H9 (cell line): ENCODE data around the gene MOCS2. TPM values are rescaled to one million over a fixed set of nuclear protein-coding genes. Genes with fewer than 3 reads are reported as not detected.

Experiments used
- DNase-seq: peaks from one replicate; pipeline ENCODE4 v3.0.0-alpha.2; 2017
- H2AFZ ChIP-seq: one replicate; pipeline ENCODE4 v1.6.1; 2013; ENCODE audit warnings: mild to moderate bottlenecking, low read length, control low read depth, moderate library complexity
- H2AK5ac ChIP-seq: 2 replicates; pipeline ENCODE4 v1.6.1; 2013; ENCODE audit warnings: low read length, control low read depth, mixed read lengths; ENCODE audit not compliant: insufficient read length
- H2BK120ac ChIP-seq: one replicate; pipeline ENCODE4 v1.6.1; 2013; ENCODE audit warnings: low read depth, mild to moderate bottlenecking, low read length, control low read depth, inconsistent platforms; ENCODE audit not compliant: poor library complexity, severe bottlenecking
- H2BK12ac ChIP-seq: 2 replicates; pipeline ENCODE4 v1.6.1; 2013; ENCODE audit warnings: low read length, control low read depth, mixed read lengths, low read depth; ENCODE audit not compliant: insufficient read length
- H2BK15ac ChIP-seq: 2 replicates; pipeline ENCODE4 v1.6.1; 2013; ENCODE audit warnings: low read depth, low read length, control low read depth
- H2BK20ac ChIP-seq: one replicate; pipeline ENCODE4 v1.6.1; 2013; ENCODE audit warnings: low read depth, mild to moderate bottlenecking, low read length, control low read depth, inconsistent platforms; ENCODE audit not compliant: poor library complexity, severe bottlenecking
- H2BK5ac ChIP-seq: 2 replicates; pipeline ENCODE4 v1.6.1; 2013; ENCODE audit warnings: low read length, control low read depth, mixed read lengths; ENCODE audit not compliant: insufficient read length
- H3K14ac ChIP-seq: 2 replicates; pipeline ENCODE4 v1.6.1; 2013; ENCODE audit warnings: low read length, control low read depth; ENCODE audit not compliant: insufficient read depth
- H3K18ac ChIP-seq: 2 replicates; pipeline ENCODE4 v1.6.1; 2013; ENCODE audit warnings: low read depth, mild to moderate bottlenecking, mixed read lengths, low read length, control low read depth; ENCODE audit not compliant: insufficient read length
- H3K23ac ChIP-seq: 2 replicates; pipeline ENCODE4 v1.6.1; 2013; ENCODE audit warnings: low read length, control low read depth, mixed read lengths, low read depth; ENCODE audit not compliant: insufficient read length
- H3K23me2 ChIP-seq: 2 replicates; pipeline ENCODE4 v1.6.1; 2013; ENCODE audit warnings: low read depth, mild to moderate bottlenecking, mixed read lengths, low read length, control low read depth; ENCODE audit not compliant: insufficient read length, poor library complexity, severe bottlenecking
- H3K27ac ChIP-seq: 2 replicates; pipeline ENCODE4 v1.5.1; 2013; ENCODE audit warnings: low read length, control low read depth, mixed read lengths, low read depth; ENCODE audit not compliant: insufficient read length
- H3K27me3 ChIP-seq: 2 replicates; pipeline ENCODE4 v1.6.1; 2013; ENCODE audit warnings: low read length, control low read depth, inconsistent platforms; ENCODE audit not compliant: insufficient read depth
- H3K4ac ChIP-seq: 2 replicates; pipeline ENCODE4 v1.6.1; 2013; ENCODE audit warnings: low read depth, mild to moderate bottlenecking, control low read depth, inconsistent platforms, low read length, moderate library complexity
- H3K4me1 ChIP-seq: 2 replicates; pipeline ENCODE4 v1.6.1; 2013; ENCODE audit warnings: low read length, control low read depth, inconsistent platforms; ENCODE audit not compliant: insufficient read depth
- H3K4me2 ChIP-seq: 2 replicates; pipeline ENCODE4 v1.6.1; 2013; ENCODE audit warnings: low read length, control low read depth, mixed read lengths; ENCODE audit not compliant: insufficient read length, insufficient read depth
- H3K56ac ChIP-seq: 2 replicates; pipeline ENCODE4 v1.6.1; 2013; ENCODE audit warnings: low read depth, mild to moderate bottlenecking, mixed read lengths, low read length, control low read depth; ENCODE audit not compliant: insufficient read length
- H3K79me1 ChIP-seq: 2 replicates; pipeline ENCODE4 v1.6.1; 2013; ENCODE audit warnings: low read depth, mild to moderate bottlenecking, moderate library complexity, low read length, control low read depth, inconsistent platforms; ENCODE audit not compliant: insufficient read depth, poor library complexity, severe bottlenecking
- H3K79me2 ChIP-seq: 2 replicates; pipeline ENCODE4 v1.6.1; 2013; ENCODE audit warnings: low read length, control low read depth, inconsistent platforms; ENCODE audit not compliant: insufficient read depth
- H3K9ac ChIP-seq: 2 replicates; pipeline ENCODE4 v1.6.1; 2013; ENCODE audit warnings: low read length, control low read depth, mixed read lengths; ENCODE audit not compliant: insufficient read length; ENCODE audit errors: extremely low read depth
- H3K9me3 ChIP-seq: one replicate; pipeline ENCODE4 v1.6.1; 2013; ENCODE audit warnings: low read depth, low read length, inconsistent platforms; ENCODE audit not compliant: control insufficient read depth
- H3T11ph ChIP-seq: one replicate; pipeline ENCODE4 v1.6.1; 2013; ENCODE audit warnings: mild to moderate bottlenecking, low read length, control low read depth, inconsistent platforms
- H4K20me1 ChIP-seq: one replicate; pipeline ENCODE4 v1.6.1; 2013; ENCODE audit not compliant: control insufficient read depth, insufficient read length, insufficient read depth
- H4K5ac ChIP-seq: 2 replicates; pipeline ENCODE4 v1.6.1; 2013; ENCODE audit warnings: low read depth, mild to moderate bottlenecking, mixed read lengths, low read length, control low read depth; ENCODE audit not compliant: insufficient read length
- H4K8ac ChIP-seq: replicated peaks from 2 replicates; pipeline ENCODE4 v1.6.1; 2013; ENCODE audit warnings: low read length, control low read depth, mixed read lengths, low read depth; ENCODE audit not compliant: insufficient read length
- H4K91ac ChIP-seq: 2 replicates; pipeline ENCODE4 v1.6.1; 2013; ENCODE audit warnings: low read depth, mild to moderate bottlenecking, moderate library complexity, mixed read lengths, low read length, control low read depth; ENCODE audit not compliant: insufficient read length
- H3K27ac Mint-ChIP-seq, 3 experiments: 2 replicates in 2 of 3; 3 replicates in 1 of 3; pipeline ENCODE4 v1.8.0; 2020 to 2021; ENCODE audit warnings: mixed read lengths in 3 of 3, mild to moderate bottlenecking in 1 of 3, moderate library complexity in 1 of 3
- H3K27me3 Mint-ChIP-seq: 2 replicates; pipeline ENCODE4 v1.8.0; 2021; ENCODE audit warnings: low read depth, mild to moderate bottlenecking, moderate library complexity, mixed read lengths
- H3K36me3 Mint-ChIP-seq, 3 experiments: 2 replicates in 2 of 3; 3 replicates in 1 of 3; pipeline ENCODE4 v1.8.0; 2020 to 2021; ENCODE audit warnings: low read depth in 3 of 3, mixed read lengths in 3 of 3; ENCODE audit not compliant: insufficient read depth in 1 of 3
- H3K4me1 Mint-ChIP-seq, 2 experiments: 2 replicates each; pipeline ENCODE4 v1.8.0; 2020; ENCODE audit warnings: mixed read lengths in 2 of 2
- H3K4me3 Mint-ChIP-seq, 2 experiments: 2 replicates in 1 of 2; 3 replicates in 1 of 2; pipeline ENCODE4 v1.8.0; 2020 to 2021; ENCODE audit warnings: mild to moderate bottlenecking in 2 of 2, mixed read lengths in 2 of 2, moderate library complexity in 1 of 2
- H3K9me3 Mint-ChIP-seq, 2 experiments: 2 replicates in 1 of 2; 3 replicates in 1 of 2; pipeline ENCODE4 v1.8.0; 2020; ENCODE audit warnings: mild to moderate bottlenecking in 2 of 2, mixed read lengths in 2 of 2, moderate library complexity in 1 of 2
- total RNA-seq: library from RNA; stranded (reverse); gene quantifications from 2 replicates; pipeline ENCODE4 v1.2.1, GENCODE V29; 2021
- TF ChIP-seq, protein P1 (sequence below): fragments of 200-600 bp; sonication (generic); conservative IDR thresholded peaks from 3 replicates; pipeline ENCODE4 v1.8.0; 2021; ENCODE audit warnings: antibody characterized with exemption, mild to moderate bottlenecking

MOCS2 gene
- total RNA-seq, 1 experiment from 2014 or later = 24.8 TPM

GRCh38 chr5:53083927-53084326 is 25.6 kb downstream of the MOCS2 start:
- no peaks in the 10 kb centered on the region for H3K36me3 Mint-ChIP-seq
- no peak overlapping the region for H4K5ac ChIP-seq
- H3K27me3 Mint-ChIP-seq = no peaks in the 10 kb centered on the region
- H2BK20ac ChIP-seq = no peak overlapping the region
- no peaks in the 10 kb centered on the region for H3K27me3 ChIP-seq
- H3K9ac ChIP-seq = no peak overlapping the region
- H3K14ac ChIP-seq = no peak overlapping the region
- no peak overlapping the region for H3K4ac ChIP-seq
- no peak overlapping the region for H2AFZ ChIP-seq
- no peak overlapping the region for H2BK5ac ChIP-seq
- DNase-seq = no peak
- no peaks in the 10 kb centered on the region for H4K20me1 ChIP-seq
- no peak overlapping the region for H3K56ac ChIP-seq
- no peaks in the 10 kb centered on the region for H3K23me2 ChIP-seq
- no peak overlapping the region for H3K4me2 ChIP-seq
- H4K91ac ChIP-seq = no peak overlapping the region
- no peak overlapping the region for H2BK120ac ChIP-seq
- H3K27ac ChIP-seq = no peak overlapping the region
- no peaks in the 10 kb centered on the region for H3K79me1 ChIP-seq
- H4K8ac ChIP-seq = no peak overlapping the region
- no peaks in the 10 kb centered on the region for H3K4me1 ChIP-seq
- no peaks in the 10 kb centered on the region for H3K79me2 ChIP-seq
- no peak overlapping the region for H3K4me3 Mint-ChIP-seq
- no peak overlapping the region for H3K27ac Mint-ChIP-seq
- TF ChIP-seq, protein P1, sequence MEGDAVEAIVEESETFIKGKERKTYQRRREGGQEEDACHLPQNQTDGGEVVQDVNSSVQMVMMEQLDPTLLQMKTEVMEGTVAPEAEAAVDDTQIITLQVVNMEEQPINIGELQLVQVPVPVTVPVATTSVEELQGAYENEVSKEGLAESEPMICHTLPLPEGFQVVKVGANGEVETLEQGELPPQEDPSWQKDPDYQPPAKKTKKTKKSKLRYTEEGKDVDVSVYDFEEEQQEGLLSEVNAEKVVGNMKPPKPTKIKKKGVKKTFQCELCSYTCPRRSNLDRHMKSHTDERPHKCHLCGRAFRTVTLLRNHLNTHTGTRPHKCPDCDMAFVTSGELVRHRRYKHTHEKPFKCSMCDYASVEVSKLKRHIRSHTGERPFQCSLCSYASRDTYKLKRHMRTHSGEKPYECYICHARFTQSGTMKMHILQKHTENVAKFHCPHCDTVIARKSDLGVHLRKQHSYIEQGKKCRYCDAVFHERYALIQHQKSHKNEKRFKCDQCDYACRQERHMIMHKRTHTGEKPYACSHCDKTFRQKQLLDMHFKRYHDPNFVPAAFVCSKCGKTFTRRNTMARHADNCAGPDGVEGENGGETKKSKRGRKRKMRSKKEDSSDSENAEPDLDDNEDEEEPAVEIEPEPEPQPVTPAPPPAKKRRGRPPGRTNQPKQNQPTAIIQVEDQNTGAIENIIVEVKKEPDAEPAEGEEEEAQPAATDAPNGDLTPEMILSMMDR = no peak
- no peak overlapping the region for H2BK12ac ChIP-seq
- no peak overlapping the region for H3K18ac ChIP-seq
- H3K4me1 Mint-ChIP-seq = no peaks in the 10 kb centered on the region
- no peak overlapping the region for H2BK15ac ChIP-seq
- no peaks in the 10 kb centered on the region for H3K9me3 Mint-ChIP-seq
- H3K23ac ChIP-seq = no peak overlapping the region
- H3T11ph ChIP-seq = no peak overlapping the region
- no peaks in the 10 kb centered on the region for H3K9me3 ChIP-seq
- no peak overlapping the region for H2AK5ac ChIP-seq
